OCI-LY7 (cell line): ENCODE measurements around the gene TBX21.

ENCODE experiments used
- CTCF ChIP-seq: fragments of 200-600 bp; sonication (generic); conservative IDR thresholded peaks from 2 replicates; pipeline ENCODE4 v1.5.1; 2014; ENCODE audit warnings: mild to moderate bottlenecking, antibody characterized with exemption, low read length, moderate library complexity, mixed read lengths
- EZH2phosphoT487 ChIP-seq: fragments of 200-600 bp; sonication (generic); IDR thresholded peaks from 2 replicates; pipeline ENCODE4 v1.6.1; 2018; ENCODE audit warnings: low read depth, borderline replicate concordance, mild to moderate bottlenecking, mixed run types, antibody characterized with exemption, low read length, moderate library complexity, mixed read lengths

GRCh38 chr17:47739150-47739549 lies 6.1 kb downstream of the TBX21 start:
- TF ChIP-seq CTCF (no peak), EZH2phosphoT487 (no peak)
